NOMO-1 (cell line): ENCODE data around the gene TMEM144.

Experiments used
- DNase-seq, 2 experiments: peaks; one replicate each; lab custom pipeline; 2025; ENCODE audit not compliant: unreplicated experiment in 2 of 2; lab: John Stamatoyannopoulos, UW

TMEM144 gene

DNA sequence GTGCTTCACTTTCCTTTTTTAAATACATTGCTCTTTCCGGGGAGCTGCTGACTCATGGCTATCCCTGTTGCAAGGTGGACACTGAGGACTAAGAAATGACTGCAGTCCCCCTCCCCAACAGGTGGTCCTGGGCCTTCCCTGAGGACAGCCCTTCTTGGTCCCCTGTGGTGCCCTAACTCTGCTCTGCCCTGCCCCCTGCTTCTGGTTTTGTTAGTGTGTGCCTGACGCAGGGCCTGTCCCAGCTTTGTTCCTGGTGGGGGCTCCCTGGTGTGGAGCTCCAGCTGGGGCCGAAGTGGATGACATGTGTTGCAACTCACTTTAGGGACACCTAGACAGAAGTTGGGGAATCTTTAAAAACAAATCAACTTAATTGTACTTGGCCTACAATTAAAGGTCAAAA, 81.9 kb downstream of the TMEM144 start:
- no peak for DNase-seq

DNA sequence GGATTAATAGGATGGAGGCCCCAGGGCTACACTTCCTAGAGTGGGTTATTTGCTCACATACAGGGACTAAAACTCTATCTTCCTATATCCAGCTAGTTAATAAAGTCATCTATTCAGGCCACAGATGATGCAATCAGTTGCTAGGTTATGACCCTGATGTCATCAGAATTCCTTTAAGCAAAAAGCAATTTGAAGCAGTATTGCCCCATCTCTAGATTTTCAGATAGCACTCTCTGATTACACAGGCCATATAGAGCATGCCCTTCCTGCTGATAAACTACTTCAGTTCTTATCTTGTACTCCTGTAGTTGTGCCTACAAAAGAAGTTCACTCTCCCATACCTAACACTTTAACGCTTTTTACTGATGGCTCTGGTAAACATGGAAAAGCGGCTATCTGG, 84.8 kb downstream of the TMEM144 start:
- no peak for DNase-seq

DNA sequence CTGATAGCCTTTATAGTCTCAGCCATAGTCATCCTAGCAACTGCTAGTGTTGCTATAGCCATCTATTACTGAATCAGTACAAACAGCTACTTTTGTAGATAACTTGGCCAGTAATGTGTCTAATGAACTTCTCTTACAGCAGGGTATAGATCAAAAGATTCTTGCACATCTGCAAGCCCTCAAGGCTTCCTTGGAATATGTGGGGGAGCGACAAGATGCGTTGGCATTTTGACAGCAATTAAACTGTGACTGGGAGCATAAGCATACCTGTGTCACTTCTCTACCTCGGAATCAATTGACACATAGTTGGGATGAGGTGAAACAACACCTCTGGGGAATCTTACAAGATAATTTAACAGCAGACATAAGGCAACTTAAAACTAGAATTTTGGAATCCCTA, 87.6 kb downstream of the TMEM144 start:
- no peak for DNase-seq

DNA sequence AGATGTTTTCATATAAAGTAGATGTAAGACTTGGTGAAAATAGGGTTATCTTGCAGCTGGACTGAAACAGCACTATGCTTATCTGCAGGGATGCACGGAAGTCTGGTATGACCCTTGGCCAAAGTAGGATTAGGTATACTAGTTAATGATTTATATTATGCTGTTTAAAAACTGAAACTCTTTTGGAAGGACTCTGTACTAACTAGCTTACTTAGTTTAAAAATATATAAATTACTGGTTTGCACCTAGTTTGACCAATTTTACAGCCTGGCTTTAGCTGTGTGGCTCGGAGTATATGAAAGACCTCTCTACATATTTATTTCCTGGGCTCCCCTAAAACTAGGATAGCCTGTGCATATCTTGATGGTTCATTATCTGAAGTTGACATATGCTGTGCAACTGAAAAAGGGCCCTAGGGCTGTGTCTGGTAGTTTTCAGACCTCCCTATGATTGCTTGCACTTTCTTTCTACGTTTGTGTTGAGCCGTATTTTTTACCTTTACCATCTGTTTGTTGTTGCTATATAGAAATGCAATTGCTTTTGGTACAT, 89.2 kb downstream of the TMEM144 start:
- no peak for DNase-seq

DNA sequence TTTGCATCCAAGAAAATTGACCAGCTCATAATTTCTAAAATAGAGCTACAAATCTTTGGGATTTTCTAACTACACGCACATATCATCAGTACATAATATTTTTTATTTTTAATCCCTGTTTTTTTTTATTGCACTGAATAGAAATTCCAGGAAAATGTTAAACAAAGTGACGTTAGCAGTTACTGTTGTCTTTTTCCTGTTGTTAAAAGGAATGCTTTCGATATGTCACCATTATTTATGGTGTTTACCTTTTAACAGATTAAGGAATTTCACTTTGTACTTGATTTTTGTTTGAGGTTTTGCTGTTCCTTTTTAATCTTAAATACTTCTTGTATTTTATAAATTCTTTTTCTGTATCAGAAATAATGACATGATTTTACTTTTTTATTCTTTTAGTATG, 89.7 kb downstream of the TMEM144 start:
- DNase-seq = no peak

DNA sequence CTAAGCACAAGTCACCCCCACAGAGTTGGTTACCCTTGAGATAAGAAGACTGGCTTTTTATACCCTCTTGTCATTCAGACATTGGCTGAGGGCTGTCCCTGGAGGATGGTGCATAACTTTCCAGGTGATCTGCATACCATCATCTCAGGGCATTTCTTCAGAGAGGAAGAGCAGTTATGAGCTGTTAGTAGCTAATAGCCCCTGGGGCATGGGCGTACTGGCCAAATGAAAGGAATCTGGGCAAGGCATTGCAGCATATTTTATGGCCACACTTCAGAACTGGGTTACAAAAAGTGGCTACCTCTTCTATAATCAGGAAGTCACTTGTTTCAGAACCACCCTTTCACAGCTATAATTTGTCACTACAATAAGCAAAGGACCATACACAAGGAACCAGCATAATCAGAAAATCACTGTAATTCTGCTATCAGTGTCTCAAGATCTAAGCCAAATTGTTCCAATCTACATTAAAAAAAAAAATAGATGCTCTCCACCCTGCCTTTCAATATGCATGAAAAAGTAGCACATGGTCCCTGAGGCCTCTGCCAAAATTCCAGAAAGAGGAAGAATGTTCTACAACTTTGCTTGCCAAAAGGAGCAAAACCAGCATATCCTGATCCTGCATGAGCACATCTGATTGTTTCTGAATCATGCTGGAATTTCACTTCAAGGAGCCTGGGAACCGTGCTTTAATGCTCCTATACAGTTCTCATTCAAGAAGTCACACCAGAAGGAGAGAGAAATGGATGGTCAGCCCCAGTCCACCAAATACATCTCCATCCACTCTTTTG, 92.0 kb downstream of the TMEM144 start:
- DNase-seq = no peak

DNA sequence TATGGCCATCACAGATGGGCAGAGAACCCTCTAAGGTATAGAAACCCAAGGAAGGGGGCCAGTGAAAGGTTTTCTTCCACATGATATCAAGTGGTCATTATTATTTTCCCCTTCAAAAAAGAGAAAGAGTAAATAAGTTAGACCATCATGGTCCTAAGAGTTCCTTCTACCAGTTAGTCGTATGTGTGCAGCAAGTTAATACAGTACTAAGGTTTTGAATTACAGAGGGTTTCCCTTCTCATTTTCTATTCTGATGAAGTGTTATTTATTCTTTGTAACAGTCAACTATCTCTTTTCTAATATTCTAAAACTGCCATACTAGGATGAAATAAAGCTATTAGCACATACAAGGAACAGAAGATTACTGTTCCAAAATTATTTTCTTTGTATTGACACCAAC, 94.4 kb downstream of the TMEM144 start:
- no peak for DNase-seq
